ENCODE results near the gene DHRS4L2. TPM values are rescaled to one million over a fixed set of nuclear protein-coding genes. Genes with fewer than 3 reads are reported as not detected.

The DHRS4L2 gene
- total RNA-seq, 4 donors from 2014 or later: 18.1 to 38.9 (median 27.6) TPM

- 40 to 84% methylated on average over 1 to 10 of the region's 10 CpGs for WGBS, 2 donors (ENCODE audit: low coverage in 1 of 2)
- no peaks in the 10 kb centered on the region for H3K27me3 ChIP-seq
- in situ Hi-C loops (cut with MboI; ENCODE audit: low pct_ligation_motif_present in 1 of 4, low pct_unique_long_range_greater_than_20kb in 1 of 4, low sequenced_read_pairs in 3 of 4) (no loop called here), intact Hi-C loops (cut with DNase I; ENCODE audit: low total_unique reads) (no loop called here)
- TF ChIP-seq EP300 (IDR thresholded peaks at IDR 0.05; ENCODE audit: low read depth) (no peak), POLR2AphosphoS5 (IDR thresholded peaks at IDR 0.05) (no peak), POLR2A (IDR thresholded peaks at IDR 0.05) (no peak), CTCF (IDR thresholded peaks at IDR 0.05) (no peak)
- H3K27ac ChIP-seq: no peak overlapping the region
- DNase-seq: no peak
- H3K4me3 ChIP-seq: no peak overlapping the region
- no peaks in the 10 kb centered on the region for H3K36me3 ChIP-seq
- peaks cover 7 to 16% (median 13%) of the 10 kb centered on the region in 4 donors for H3K4me1 ChIP-seq
- no peaks in the 10 kb centered on the region for H3K9me3 ChIP-seq
Observed at GRCh38 chr14:24053548-24054323, 65.0 kb downstream of the DHRS4L2 start.

GRCh38 chr14:24054324-24054641, 65.6 kb downstream of the DHRS4L2 start:
- H3K36me3 ChIP-seq: no peaks in the 10 kb centered on the region
- in situ Hi-C loops (cut with MboI; ENCODE audit: low pct_ligation_motif_present in 1 of 4, low pct_unique_long_range_greater_than_20kb in 1 of 4, low sequenced_read_pairs in 3 of 4) (no loop called here), intact Hi-C loops (cut with DNase I; ENCODE audit: low total_unique reads) (no loop called here)
- no peaks in the 10 kb centered on the region for H3K27me3 ChIP-seq
- H3K27ac ChIP-seq: no peak overlapping the region
- TF ChIP-seq POLR2A (IDR thresholded peaks at IDR 0.05) (no peak), EP300 (IDR thresholded peaks at IDR 0.05; ENCODE audit: low read depth) (no peak), CTCF (IDR thresholded peaks at IDR 0.05) (no peak), POLR2AphosphoS5 (IDR thresholded peaks at IDR 0.05) (no peak)
- H3K4me3 ChIP-seq: no peak overlapping the region
- H3K9me3 ChIP-seq: no peaks in the 10 kb centered on the region
- 85% methylated on average over 6 of the region's 6 CpGs; no CpG with 5 or more reads in 1 of the 2 donors for WGBS, 2 donors (ENCODE audit: low coverage in 1 of 2)
- peaks cover 7 to 16% (median 13%) of the 10 kb centered on the region in 4 donors for H3K4me1 ChIP-seq
- DNase-seq: no peak

GRCh38 chr14:24054646-24055045, 65.9 kb downstream of the DHRS4L2 start:
- TF ChIP-seq EP300 (IDR thresholded peaks at IDR 0.05; ENCODE audit: low read depth) (no peak), CTCF (IDR thresholded peaks at IDR 0.05) (no peak), POLR2A (IDR thresholded peaks at IDR 0.05) (no peak), POLR2AphosphoS5 (IDR thresholded peaks at IDR 0.05) (no peak)
- WGBS, 2 donors (ENCODE audit: low coverage in 1 of 2): 93% methylated on average over 9 of the region's 9 CpGs; no CpG with 5 or more reads in 1 of the 2 donors
- Histone ChIP-seq H3K4me3 (no peak overlapping the region), H3K9me3 (no peaks in the 10 kb centered on the region), H3K4me1 (peaks cover 7 to 16% (median 13%) of the 10 kb centered on the region in 4 donors), H3K36me3 (no peaks in the 10 kb centered on the region), H3K27me3 (no peaks in the 10 kb centered on the region), H3K27ac (no peak overlapping the region)
- no peak for DNase-seq
- intact Hi-C loops (cut with DNase I; ENCODE audit: low total_unique reads) (no loop called here), in situ Hi-C loops (cut with MboI; ENCODE audit: low pct_ligation_motif_present in 1 of 4, low pct_unique_long_range_greater_than_20kb in 1 of 4, low sequenced_read_pairs in 3 of 4) (loop anchor here in 1 of 4 donors (5.0 kb wide), 1 partner anchor 38 kb away; the partner anchor contains the start of gene PCK2)

Other genes starting within 250 kb of the DHRS4L2 start
- gene DHRS4, start 35.2 kb upstream of the DHRS4L2 start, total RNA-seq: 10 to 100 TPM; 29.9 to 54.9 (median 42.6) TPM
- 1 to 10 TPM in 3 of 4 donors, under 1 TPM in 1; 0.20 to 4.1 (median 3.0) TPM for gene CARMIL3, start 63.1 kb downstream of the DHRS4L2 start, total RNA-seq
- gene CPNE6, start 82.6 kb downstream of the DHRS4L2 start, total RNA-seq: 1 to 10 TPM in 1 of 4 donors, not detected in 3; 3.4 TPM
- gene PCK2, start 105.4 kb downstream of the DHRS4L2 start, total RNA-seq: 100 to 1,000 TPM in 3 of 4 donors, 10 to 100 TPM in 1; 74.4 to 238 (median 130) TPM
- 100 to 1,000 TPM in 3 of 4 donors, 10 to 100 TPM in 1; 86.4 to 267 (median 198) TPM for gene DCAF11, start 125.8 kb downstream of the DHRS4L2 start, total RNA-seq
- gene NRL, start 126.0 kb downstream of the DHRS4L2 start, total RNA-seq: 1 to 10 TPM in 3 of 4 donors, not detected in 1; 1.1 to 2.9 (median 1.6) TPM
- 1 to 10 TPM in 2 of 4 donors, not detected in 2; 1.4 to 1.6 TPM for gene FITM1, start 141.7 kb downstream of the DHRS4L2 start, total RNA-seq
- gene PSME1, start 147.3 kb downstream of the DHRS4L2 start, total RNA-seq: 100 to 1,000 TPM in 2 of 4 donors, 10 to 100 TPM in 2; 38.8 to 198 (median 132) TPM
- gene EMC9, start 152.7 kb downstream of the DHRS4L2 start, total RNA-seq: 10 to 100 TPM in 2 of 4 donors, 1 to 10 TPM in 1, not detected in 1; 2.2 to 15.4 (median 12.3) TPM
- gene PSME2, start 157.7 kb downstream of the DHRS4L2 start, total RNA-seq: 10 to 100 TPM; 59.5 to 69.8 (median 68.5) TPM
- gene RNF31, start 158.6 kb downstream of the DHRS4L2 start, total RNA-seq: 100 to 1,000 TPM in 1 of 4 donors, 10 to 100 TPM in 3; 56.7 to 258 (median 71.2) TPM
- 10 to 100 TPM; 44.2 to 81.9 (median 52.4) TPM for gene IRF9, start 172.3 kb downstream of the DHRS4L2 start, total RNA-seq
- gene REC8, start 183.2 kb downstream of the DHRS4L2 start, total RNA-seq: 100 to 1,000 TPM in 1 of 4 donors, 10 to 100 TPM in 3; 11.3 to 112 (median 31.2) TPM
- gene IPO4, start 199.9 kb downstream of the DHRS4L2 start, total RNA-seq: 10 to 100 TPM in 3 of 4 donors, 1 to 10 TPM in 1; 10.0 to 60.5 (median 37.3) TPM
- 100 to 1,000 TPM in 1 of 4 donors, 10 to 100 TPM in 3; 32.9 to 127 (median 63.9) TPM for gene TM9SF1, start 206.5 kb downstream of the DHRS4L2 start, total RNA-seq
- not detected for gene TSSK4, start 216.8 kb downstream of the DHRS4L2 start, total RNA-seq
- gene CHMP4A, start 224.6 kb downstream of the DHRS4L2 start, total RNA-seq: 10 to 100 TPM in 3 of 4 donors, 1 to 10 TPM in 1; 7.0 to 81.3 (median 59.0) TPM
- 100 to 1,000 TPM in 1 of 4 donors, 10 to 100 TPM in 3; 11.1 to 116 (median 40.2) TPM for gene MDP1, start 227.1 kb downstream of the DHRS4L2 start, total RNA-seq
- gene NEDD8, start 243.4 kb downstream of the DHRS4L2 start, total RNA-seq: 100 to 1,000 TPM in 1 of 4 donors, 10 to 100 TPM in 3; 42.2 to 113 (median 69.9) TPM
- gene GMPR2, start 244.0 kb downstream of the DHRS4L2 start, total RNA-seq: 10 to 100 TPM in 3 of 4 donors, 1 to 10 TPM in 1; 4.2 to 72.5 (median 46.3) TPM

Data from transverse colon (tissue), 4 donors.